Measurements from ENCODE around the gene WDR44. TPM values are rescaled to one million over a fixed set of nuclear protein-coding genes. Genes with fewer than 3 reads are reported as not detected.

The WDR44 gene
- total and polyA plus RNA-seq, 2 donors (not counting 1 experiment from before 2014, with no cell fraction given), result 4.1 to 24.4 TPM

DNA sequence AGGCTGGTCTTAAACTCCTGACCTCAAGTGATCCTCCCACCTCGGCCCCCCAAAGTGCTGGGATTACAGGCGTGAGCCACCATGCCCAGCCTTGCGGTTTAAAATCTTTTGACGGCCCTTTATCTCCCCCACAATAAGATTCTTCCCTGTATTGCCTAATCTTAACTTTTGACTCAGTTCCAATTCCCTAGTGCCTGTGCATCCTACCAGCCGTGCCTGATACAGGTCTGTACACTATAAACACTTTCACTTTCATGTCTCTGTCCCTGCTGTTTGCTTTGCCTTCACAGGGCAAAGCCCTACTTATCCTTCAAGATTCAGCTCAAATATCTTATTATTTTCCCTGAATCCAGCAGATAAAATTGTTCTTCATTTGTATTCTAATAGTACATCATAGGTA, 74.6 kb downstream of the WDR44 start:
- no peak overlapping the region for H3K4me3 Mint-ChIP-seq

DNA sequence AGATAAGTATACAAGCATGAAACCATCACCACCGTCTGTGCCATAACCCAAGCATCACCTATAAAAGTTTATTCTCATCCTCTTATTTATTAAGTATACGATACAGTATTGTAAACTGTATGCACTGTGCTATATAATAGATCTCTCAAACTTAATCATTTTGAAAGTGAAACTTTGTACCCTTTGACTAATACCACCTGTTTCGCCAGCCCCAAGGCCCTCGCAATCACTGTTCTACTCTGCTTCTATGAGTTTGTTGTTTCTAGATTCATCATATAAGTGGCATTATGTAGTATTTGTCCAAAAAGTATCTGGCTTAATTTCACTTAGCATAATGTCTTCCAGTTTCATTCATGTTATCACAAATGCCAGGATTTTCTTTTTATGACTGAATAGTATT, 77.7 kb downstream of the WDR44 start:
- Histone ChIP-seq H3K36me3 (replicated peaks in 1 of 2; ENCODE audit: control extremely low read depth in 1 of 2, control insufficient read depth in 1 of 2, extremely low read depth in 1 of 2, insufficient read depth in 2 of 2, low read length in 1 of 2) (peaks cover 0 to 12% of the 10 kb centered on the region in 2 experiments), H3K4me2 (replicated peaks; ENCODE audit: low read depth, low read length, poor library complexity, severe bottlenecking) (no peak overlapping the region), H3K4me1 (ENCODE audit: control insufficient read depth in 2 of 2, insufficient read depth in 2 of 2, low read length in 2 of 2) (no peaks in the 10 kb centered on the region), H4K20me1 (ENCODE audit: control insufficient read depth, insufficient read depth, low read length, poor library complexity, severe bottlenecking) (no peaks in the 10 kb centered on the region), H3K9ac (ENCODE audit: low read length) (no peak overlapping the region), H3K9me3 (ENCODE audit: control extremely low read depth in 1 of 3, control insufficient read depth in 2 of 3, insufficient read depth in 1 of 3, low read length in 2 of 3) (no peaks in the 10 kb centered on the region), H2AFZ (ENCODE audit: insufficient read depth, low read depth, low read length, poor library complexity, severe bottlenecking) (no peak overlapping the region), H3K4me3 (ENCODE audit: control extremely low read depth in 1 of 5, extremely low read depth in 1 of 5, insufficient read depth in 1 of 5, low read depth in 2 of 5, low read length in 4 of 5) (no peak overlapping the region), H3K27me3 (replicated peaks in 1 of 4; ENCODE audit: control extremely low read depth in 1 of 4, control insufficient read depth in 3 of 4, insufficient read depth in 4 of 4, low read length in 3 of 4) (no peaks in the 10 kb centered on the region), H3K79me2 (ENCODE audit: control insufficient read depth, insufficient read depth, low read length) (no peaks in the 10 kb centered on the region), H3K27ac (ENCODE audit: low read length in 2 of 2) (no peak overlapping the region)
- intact Hi-C loops (cut with micrococcal nuclease), result no loop called here
- Mint-ChIP-seq H3K9me3 (ENCODE audit: insufficient read depth) (no peaks in the 10 kb centered on the region), H3K27me3 (no peaks in the 10 kb centered on the region), H3K27ac (no peak overlapping the region), H3K4me1 (peaks cover 6% of the 10 kb centered on the region), H3K4me3 (no peak overlapping the region)
- TF ChIP-seq, protein P1, sequence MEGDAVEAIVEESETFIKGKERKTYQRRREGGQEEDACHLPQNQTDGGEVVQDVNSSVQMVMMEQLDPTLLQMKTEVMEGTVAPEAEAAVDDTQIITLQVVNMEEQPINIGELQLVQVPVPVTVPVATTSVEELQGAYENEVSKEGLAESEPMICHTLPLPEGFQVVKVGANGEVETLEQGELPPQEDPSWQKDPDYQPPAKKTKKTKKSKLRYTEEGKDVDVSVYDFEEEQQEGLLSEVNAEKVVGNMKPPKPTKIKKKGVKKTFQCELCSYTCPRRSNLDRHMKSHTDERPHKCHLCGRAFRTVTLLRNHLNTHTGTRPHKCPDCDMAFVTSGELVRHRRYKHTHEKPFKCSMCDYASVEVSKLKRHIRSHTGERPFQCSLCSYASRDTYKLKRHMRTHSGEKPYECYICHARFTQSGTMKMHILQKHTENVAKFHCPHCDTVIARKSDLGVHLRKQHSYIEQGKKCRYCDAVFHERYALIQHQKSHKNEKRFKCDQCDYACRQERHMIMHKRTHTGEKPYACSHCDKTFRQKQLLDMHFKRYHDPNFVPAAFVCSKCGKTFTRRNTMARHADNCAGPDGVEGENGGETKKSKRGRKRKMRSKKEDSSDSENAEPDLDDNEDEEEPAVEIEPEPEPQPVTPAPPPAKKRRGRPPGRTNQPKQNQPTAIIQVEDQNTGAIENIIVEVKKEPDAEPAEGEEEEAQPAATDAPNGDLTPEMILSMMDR (IDR thresholded peaks at IDR 0.05), result no peak
- no peak for TF ChIP-seq EZH2 (IDR thresholded peaks at IDR 0.05; ENCODE audit: borderline replicate concordance, insufficient read depth, low read depth, low read length, poor library complexity, severe bottlenecking)
- no CpG with 5 or more reads among the region's 4 CpGs for WGBS (ENCODE audit: insufficient coverage)
- DNase-seq (no peak), ATAC-seq (ENCODE audit: low read depth) (no peak)
- POLR2A ChIA-PET, result no interaction called here
- CTCF ChIA-PET, result no interaction called here

More for the DNA sequence above, 74.6 kb downstream of the WDR44 start:
- no peak overlapping the region for H3K4me2 ChIP-seq (replicated peaks; ENCODE audit: low read depth, low read length, poor library complexity, severe bottlenecking)
- Mint-ChIP-seq H3K4me1 (peaks cover 6% of the 10 kb centered on the region), H3K27me3 (no peaks in the 10 kb centered on the region), H3K9me3 (ENCODE audit: insufficient read depth) (no peaks in the 10 kb centered on the region), H3K27ac (no peak overlapping the region)
- no peak overlapping the region for H2AFZ ChIP-seq (ENCODE audit: insufficient read depth, low read depth, low read length, poor library complexity, severe bottlenecking)
- 10% methylated on average over 2 of the region's 5 CpGs for WGBS (ENCODE audit: insufficient coverage)
- H3K4me3 ChIP-seq (ENCODE audit: control extremely low read depth in 1 of 5, extremely low read depth in 1 of 5, insufficient read depth in 1 of 5, low read depth in 2 of 5, low read length in 4 of 5), result no peak overlapping the region
- no peaks in the 10 kb centered on the region for H4K20me1 ChIP-seq (ENCODE audit: control insufficient read depth, insufficient read depth, low read length, poor library complexity, severe bottlenecking)
- no peak overlapping the region for H3K9ac ChIP-seq (ENCODE audit: low read length)
- intact Hi-C loops (cut with micrococcal nuclease), result no loop called here
- ATAC-seq (ENCODE audit: low read depth) (no peak), DNase-seq (peak; percentile 5)
- no peaks in the 10 kb centered on the region for H3K27me3 ChIP-seq (replicated peaks in 1 of 4; ENCODE audit: control extremely low read depth in 1 of 4, control insufficient read depth in 3 of 4, insufficient read depth in 4 of 4, low read length in 3 of 4)
- CTCF ChIA-PET, result no interaction called here
- no peaks in the 10 kb centered on the region for H3K9me3 ChIP-seq (ENCODE audit: control extremely low read depth in 1 of 3, control insufficient read depth in 2 of 3, insufficient read depth in 1 of 3, low read length in 2 of 3)
- no peaks in the 10 kb centered on the region for H3K79me2 ChIP-seq (ENCODE audit: control insufficient read depth, insufficient read depth, low read length)
- H3K4me1 ChIP-seq (ENCODE audit: control insufficient read depth in 2 of 2, insufficient read depth in 2 of 2, low read length in 2 of 2), result no peaks in the 10 kb centered on the region
- TF ChIP-seq EZH2 (IDR thresholded peaks at IDR 0.05; ENCODE audit: borderline replicate concordance, insufficient read depth, low read depth, low read length, poor library complexity, severe bottlenecking), result no peak
- TF ChIP-seq, protein P1 (IDR thresholded peaks at IDR 0.05), result no peak
- H3K27ac ChIP-seq (ENCODE audit: low read length in 2 of 2), result no peak overlapping the region
- POLR2A ChIA-PET, result no interaction called here
- H3K36me3 ChIP-seq (replicated peaks in 1 of 2; ENCODE audit: control extremely low read depth in 1 of 2, control insufficient read depth in 1 of 2, extremely low read depth in 1 of 2, insufficient read depth in 2 of 2, low read length in 1 of 2), result peaks cover 0 to 12% of the 10 kb centered on the region in 2 experiments
